Liver (tissue), 9 donors: ENCODE results near the gene MAML3. TPM values are rescaled to one million over a fixed set of nuclear protein-coding genes. Genes with fewer than 3 reads are reported as not detected.

ENCODE experiments used
- DNase-seq: peaks from one replicate; pipeline ENCODE4 v3.0.0-alpha.2; 2017; ENCODE audit warnings: low spot score
- H3K27ac ChIP-seq, 2 donors: one replicate each; pipeline ENCODE4 v1.7.0; 2013; ENCODE audit warnings: inconsistent platforms in 2 of 2, low read length in 2 of 2, control low read depth in 1 of 2, low read depth in 1 of 2, mild to moderate bottlenecking in 1 of 2
- H3K27me3 ChIP-seq, 4 donors: one replicate each; pipeline versions ENCODE4 v1.6.1 to v1.7.0; 2013; ENCODE audit warnings: low read length in 3 of 4, inconsistent platforms in 1 of 4, mild to moderate bottlenecking in 1 of 4, moderate library complexity in 1 of 4; ENCODE audit not compliant: control insufficient read depth in 4 of 4, insufficient read depth in 4 of 4
- H3K36me3 ChIP-seq, 4 donors: one replicate each; pipeline versions ENCODE4 v1.6.1 to v1.7.0; 2013; ENCODE audit warnings: low read length in 3 of 4, mild to moderate bottlenecking in 3 of 4, low read depth in 1 of 4, moderate library complexity in 1 of 4; ENCODE audit not compliant: control insufficient read depth in 4 of 4, insufficient read depth in 3 of 4
- H3K4me1 ChIP-seq, 4 donors: one replicate each; pipeline versions ENCODE4 v1.6.1 to v1.7.0; 2013; ENCODE audit warnings: low read length in 3 of 4, mild to moderate bottlenecking in 3 of 4, moderate library complexity in 1 of 4; ENCODE audit not compliant: control insufficient read depth in 4 of 4, insufficient read depth in 4 of 4
- H3K4me3 ChIP-seq, 3 donors: one replicate each; pipeline versions ENCODE4 v1.6.1 to v1.7.0; 2013; ENCODE audit warnings: low read length in 3 of 3, control low read depth in 1 of 3, low read depth in 1 of 3, mild to moderate bottlenecking in 1 of 3
- H3K9ac ChIP-seq, 2 donors: one replicate each; pipeline ENCODE4 v1.7.0; 2013; ENCODE audit warnings: low read length in 2 of 2, mild to moderate bottlenecking in 2 of 2, moderate library complexity in 2 of 2, control low read depth in 1 of 2, low read depth in 1 of 2
- H3K9me3 ChIP-seq, 4 donors: one replicate each; pipeline versions ENCODE4 v1.6.1 to v1.7.0; 2013; ENCODE audit warnings: low read length in 3 of 4; ENCODE audit not compliant: control insufficient read depth in 4 of 4
- ATF3 ChIP-seq: IDR thresholded peaks from 2 replicates; pipeline ENCODE4 v1.6.1; 2016; ENCODE audit warnings: antibody characterized with exemption
- CTCF ChIP-seq: fragments of 150-350 bp; IDR thresholded peaks from 2 replicates; pipeline ENCODE4 v1.5.1; 2017; ENCODE audit warnings: improper control_type of control experiment, low read depth, low read length; ENCODE audit not compliant: missing input control
- EGR1 ChIP-seq, 2 donors: IDR thresholded peaks; 2 replicates each; pipeline ENCODE4 v1.6.1; 2016 to 2018; ENCODE audit warnings: antibody characterized with exemption in 2 of 2, low read depth in 2 of 2
- FOXA1 ChIP-seq: IDR thresholded peaks from 2 replicates; pipeline ENCODE4 v1.6.1; 2016; ENCODE audit warnings: antibody characterized with exemption
- FOXA2 ChIP-seq: IDR thresholded peaks from 2 replicates; pipeline ENCODE4 v1.6.1; 2016; ENCODE audit warnings: antibody characterized with exemption
- GABPA ChIP-seq, 2 donors: IDR thresholded peaks in 1 of 2; conservative IDR thresholded peaks in 1 of 2; 2 replicates each; pipeline ENCODE4 v1.6.1; 2016; ENCODE audit warnings: antibody characterized with exemption in 2 of 2, mild to moderate bottlenecking in 1 of 2, moderate library complexity in 1 of 2
- HNF4A ChIP-seq, 2 donors: conservative IDR thresholded peaks; 2 replicates each; pipeline ENCODE4 v1.6.1; 2016; ENCODE audit warnings: antibody characterized with exemption in 2 of 2, mild to moderate bottlenecking in 2 of 2
- HNF4G ChIP-seq: IDR thresholded peaks from 2 replicates; pipeline ENCODE4 v1.6.1; 2016; ENCODE audit warnings: antibody characterized with exemption
- JUND ChIP-seq, 2 donors: IDR thresholded peaks; 2 replicates each; pipeline ENCODE4 v1.6.1; 2016; ENCODE audit warnings: antibody characterized with exemption in 2 of 2
- MAX ChIP-seq: IDR thresholded peaks from 2 replicates; pipeline ENCODE4 v1.6.1; 2016; ENCODE audit warnings: antibody characterized with exemption
- NR2F2 ChIP-seq: IDR thresholded peaks from 2 replicates; pipeline ENCODE4 v1.6.1; 2016; ENCODE audit warnings: antibody characterized with exemption
- RAD21 ChIP-seq, 2 donors: IDR thresholded peaks; 2 replicates each; pipeline ENCODE4 v1.6.1; 2016; ENCODE audit warnings: antibody characterized with exemption in 2 of 2, mild to moderate bottlenecking in 2 of 2
- REST ChIP-seq: IDR thresholded peaks from 2 replicates; pipeline ENCODE4 v1.6.1; 2016; ENCODE audit warnings: antibody characterized with exemption, mild to moderate bottlenecking
- RXRA ChIP-seq, 2 donors: IDR thresholded peaks; 2 replicates each; pipeline ENCODE4 v1.6.1; 2017 to 2018; ENCODE audit warnings: antibody characterized with exemption in 2 of 2, mild to moderate bottlenecking in 1 of 2
- SP1 ChIP-seq: IDR thresholded peaks from 2 replicates; pipeline ENCODE4 v1.6.1; 2018; ENCODE audit warnings: antibody characterized with exemption, mild to moderate bottlenecking
- TAF1 ChIP-seq: conservative IDR thresholded peaks from 2 replicates; pipeline ENCODE4 v1.6.1; 2016; ENCODE audit warnings: antibody characterized with exemption, mild to moderate bottlenecking
- YY1 ChIP-seq: IDR thresholded peaks from 2 replicates; pipeline ENCODE4 v1.6.1; 2016; ENCODE audit warnings: antibody characterized with exemption, mild to moderate bottlenecking
- ZBTB33 ChIP-seq: IDR thresholded peaks from 2 replicates; pipeline ENCODE4 v1.6.1; 2016; ENCODE audit warnings: antibody characterized with exemption
- WGBS: extraction: QIAGEN DNeasy Blood & Tissue Kit; methylation state at CpG from one replicate; pipeline ENCODE4 v1.1.7; 2013; 5-methylcytosine and 5-hydroxymethylcytosine counted together
- polyA plus RNA-seq, 2 donors: library from polyadenylated mRNA; stranded (reverse) in 1 of 2; unstranded in 1 of 2; fragments of 200-250 nt in 1 of 2; fragments of >200 nt in 1 of 2; fragmentation: Nextera tagmentation in 1 of 2; extraction: Ambion mirVana in 1 of 2; gene quantifications; one replicate each; pipeline versions ENCODE4 v1.2.1 to v1.2.3, GENCODE V29; 2013 to 2015
- total RNA-seq, 2 donors: library from RNA; depleted of rRNA; stranded (reverse); fragments of >200 nt; gene quantifications; one replicate each; pipeline ENCODE4 v1.2.3, GENCODE V29; 2014
- donor health status: healthy.
- donor health status: healthy.
- donor health status: healthy.
- donor health status: healthy.
- donor health status: healthy.

Gene MAML3
- total and polyA plus RNA-seq, 4 donors: 1.3 to 4.3 (median 2.7) TPM

- no peaks in the 10 kb centered on the region for H3K9me3 ChIP-seq
- H3K9ac ChIP-seq: peak overlapping the region in 1 of 2 donors; percentile 29
- H3K36me3 ChIP-seq: peaks cover 0 to 9% (median 4%) of the 10 kb centered on the region in 4 donors
- TF ChIP-seq ATF3 (peak; percentile 98), ZBTB33 (peak; percentile 82), CTCF (no peak), REST (peak; percentile 51), HNF4G (peak; percentile 99), HNF4A (conservative IDR thresholded peaks at IDR 0.05) (peak; percentile 100), SP1 (peak; percentile 97), YY1 (peak; percentile 82), MAX (peak; percentile 83), EGR1 (IDR thresholded peaks at IDR 0.05; ENCODE audit: low read depth in 2 of 2) (peak in 1 of 2 donors; percentile 63), FOXA2 (peak; percentile 36), NR2F2 (peak; percentile 89), GABPA (IDR thresholded peaks at IDR 0.05 in 1 of 2, conservative IDR thresholded peaks at IDR 0.05 in 1 of 2) (peak in 1 of 2 donors; percentile 20), FOXA1 (no peak), RXRA (IDR thresholded peaks at IDR 0.05) (peak; percentile 96 to 97), RAD21 (IDR thresholded peaks at IDR 0.05) (peak; percentile 35 to 41), TAF1 (peak; percentile 29), JUND (IDR thresholded peaks at IDR 0.05) (peak; percentile 99 to 100)
- peaks cover 24 to 68% (median 59%) of the 10 kb centered on the region in 4 donors for H3K4me1 ChIP-seq
- DNase-seq: peak; percentile 61
- peak overlapping the region; percentile 84 to 90 for H3K27ac ChIP-seq
- peak overlapping the region in 1 of 3 donors; percentile 35 for H3K4me3 ChIP-seq
- 47% methylated on average over 6 of the region's 6 CpGs for WGBS
- no peaks in the 10 kb centered on the region for H3K27me3 ChIP-seq
Observed at GRCh38 chr4:139689093-139689722, 464.8 kb downstream of the MAML3 start.
